Thyroid gland (tissue), 4 donors: ENCODE data around the gene HCN1. TPM values are rescaled to one million over a fixed set of nuclear protein-coding genes. Genes with fewer than 3 reads are reported as not detected.

Experiments used
- DNase-seq, 2 donors: peaks; one replicate each; pipeline ENCODE4 v3.0.0-alpha.2; 2019
- H3K27ac ChIP-seq, 3 donors: fragments of 200-600 bp; sonication (generic); 1 replicate in 2 of 3; 2 replicates in 1 of 3; pipeline ENCODE4 v1.5.1; 2016 to 2019; ENCODE audit warnings: mild to moderate bottlenecking in 1 of 3, moderate library complexity in 1 of 3
- H3K27me3 ChIP-seq: fragments of 200-600 bp; sonication (generic); one replicate; pipeline ENCODE4 v1.5.1; 2019
- H3K36me3 ChIP-seq, 2 donors: fragments of 200-600 bp; sonication (generic); one replicate each; pipeline ENCODE4 v1.5.1; 2016 to 2019
- H3K4me1 ChIP-seq, 2 donors: fragments of 200-600 bp; sonication (generic); one replicate each; pipeline ENCODE4 v1.5.1; 2017 to 2019
- H3K4me3 ChIP-seq, 3 donors: fragments of 200-600 bp; sonication (generic); replicated peaks in 1 of 3; 1 replicate in 2 of 3; 2 replicates in 1 of 3; pipeline ENCODE4 v1.5.1; 2016; ENCODE audit warnings: mild to moderate bottlenecking in 1 of 3
- H3K9me3 ChIP-seq: fragments of 200-600 bp; sonication (generic); one replicate; pipeline ENCODE4 v1.5.1; 2017
- CTCF ChIP-seq, 6 experiments: fragments of 200-600 bp in 3 of 6; fragments of 450-650 bp in 3 of 6; sonication (generic) in 3 of 6; IDR thresholded peaks; one replicate each; pipeline ENCODE4 v1.5.1; 2016 to 2019; ENCODE audit warnings: antibody characterized with exemption in 6 of 6, mild to moderate bottlenecking in 2 of 6, inconsistent platforms in 1 of 6, moderate library complexity in 1 of 6
- POLR2A ChIP-seq, 2 donors: fragments of 450-650 bp; IDR thresholded peaks; one replicate each; pipeline ENCODE4 v1.6.1; 2017; ENCODE audit warnings: antibody characterized with exemption in 2 of 2, mild to moderate bottlenecking in 2 of 2, moderate library complexity in 1 of 2
- WGBS, 2 donors: methylation state at CpG; one replicate each; pipeline ENCODE4 v1.1.5; 2017; 5-methylcytosine and 5-hydroxymethylcytosine counted together
- intact Hi-C: fragments of 100-400 bp; cut with DNase I; formaldehyde crosslinking; loops from one replicate; pipeline ENCODE4 v1.15.1; 2023
- total RNA-seq, 4 donors: library from RNA; depleted of rRNA; stranded (reverse); fragments of >200 nt; gene quantifications; one replicate each; pipeline ENCODE4 v1.2.3, GENCODE V29; 2016

HCN1 gene
- total RNA-seq, 4 donors from 2014 or later, result 0.17 to 0.40 (median 0.26) TPM

- H3K9me3 ChIP-seq, result no peaks in the 10 kb centered on the region
- H3K36me3 ChIP-seq, result no peaks in the 10 kb centered on the region
- DNase-seq, result no peak
- intact Hi-C loops, result no loop called here
- peaks cover 24% of the 10 kb centered on the region in 2 donors for H3K4me1 ChIP-seq
- TF ChIP-seq CTCF (IDR thresholded peaks at IDR 0.05) (no peak), POLR2A (IDR thresholded peaks at IDR 0.05) (no peak)
- H3K27ac ChIP-seq, result no peak overlapping the region
- 83 to 88% methylated on average over 2 of the region's 2 CpGs for WGBS, 2 donors
- H3K4me3 ChIP-seq, result no peak overlapping the region
- no peaks in the 10 kb centered on the region for H3K27me3 ChIP-seq
Measured at GRCh38 chr5:45414620-45415573, 281.3 kb downstream of the HCN1 start.

DNA sequence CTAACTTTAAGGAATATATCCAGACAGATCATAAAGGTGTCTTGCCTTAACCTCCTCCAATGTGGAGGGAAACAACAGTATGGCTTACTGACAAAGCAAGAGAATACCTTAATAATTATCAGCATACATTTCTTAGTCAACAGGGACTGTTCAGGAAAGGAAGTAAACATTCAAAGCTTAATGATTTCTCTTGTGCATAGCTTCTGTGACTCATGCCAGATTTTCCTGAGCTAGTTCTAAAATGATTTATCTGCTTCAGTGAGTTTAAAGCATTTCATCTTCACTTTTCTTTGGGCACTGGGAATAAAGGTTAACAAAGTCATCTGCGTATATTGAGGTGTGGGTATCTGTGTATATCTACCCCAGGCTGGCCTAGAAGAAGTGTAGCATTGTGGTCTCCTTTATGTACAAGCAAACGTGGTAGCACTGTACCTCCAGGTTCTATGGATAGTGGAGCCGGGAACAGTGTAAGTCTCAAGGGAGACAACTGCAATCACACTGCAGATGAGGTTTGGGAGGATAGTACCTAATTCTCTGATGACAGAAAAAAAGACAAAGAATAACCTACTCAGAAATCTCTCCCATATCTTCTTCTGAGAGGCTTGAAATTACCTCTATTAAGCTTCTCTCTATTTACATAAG lies 284.1 kb downstream of the HCN1 start:
- no peaks in the 10 kb centered on the region for H3K27me3 ChIP-seq
- intact Hi-C loops, result no loop called here

DNA sequence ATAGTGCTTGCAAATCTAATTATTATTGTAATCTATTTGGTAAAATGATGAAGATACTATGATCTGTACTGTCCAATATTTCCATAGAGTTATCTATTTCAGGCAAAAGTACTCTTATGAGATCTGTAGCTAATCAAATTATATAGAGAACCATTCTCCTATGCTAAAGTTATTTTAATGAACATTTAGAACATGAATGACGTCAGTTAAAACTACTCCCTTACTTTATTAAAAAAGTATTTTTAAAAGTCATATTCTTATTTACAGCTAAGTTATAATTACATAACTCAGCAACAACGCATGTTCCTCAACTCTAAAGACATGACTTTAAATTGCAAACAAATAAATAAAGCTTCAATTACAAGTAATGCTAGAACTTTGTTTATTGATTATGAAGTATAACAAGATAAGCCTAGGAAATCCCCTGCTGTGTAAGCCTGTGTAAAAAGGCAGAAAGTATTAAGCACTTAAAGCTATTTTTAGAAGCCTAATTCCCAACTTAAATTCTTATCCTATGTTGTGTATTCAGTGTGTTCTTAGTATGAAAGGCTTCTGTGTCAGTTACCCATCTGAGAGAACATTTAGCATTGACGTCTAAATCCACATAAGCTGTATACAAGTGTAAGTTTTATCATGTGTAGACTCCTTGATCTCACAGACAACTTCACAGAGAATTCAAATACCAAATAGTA lies 285.7 kb downstream of the HCN1 start:
- TF ChIP-seq POLR2A (IDR thresholded peaks at IDR 0.05), result no peak
- no peak for TF ChIP-seq CTCF (IDR thresholded peaks at IDR 0.05)
- H3K9me3 ChIP-seq, result no peaks in the 10 kb centered on the region
- intact Hi-C loops, result no loop called here
- peaks cover 21 to 25% of the 10 kb centered on the region in 2 donors for H3K4me1 ChIP-seq
- 72 to 79% methylated on average over 3 of the region's 3 CpGs for WGBS, 2 donors
- no peak for DNase-seq
- H3K4me3 ChIP-seq, result no peak overlapping the region
- no peaks in the 10 kb centered on the region for H3K27me3 ChIP-seq
- no peaks in the 10 kb centered on the region for H3K36me3 ChIP-seq
- peak overlapping the region in 2 of 3 donors; percentile 0 to 34 for H3K27ac ChIP-seq

More for the DNA sequence above, 284.1 kb downstream of the HCN1 start:
- Histone ChIP-seq H3K4me3 (no peak overlapping the region), H3K27ac (peak overlapping the region; percentile 34 to 48 (median 40)), H3K4me1 (peaks cover 23 to 25% of the 10 kb centered on the region in 2 donors), H3K36me3 (no peaks in the 10 kb centered on the region), H3K9me3 (no peaks in the 10 kb centered on the region)
- no peak for DNase-seq
- WGBS, 2 donors, result 45 to 50% methylated on average over 3 of the region's 3 CpGs
- TF ChIP-seq CTCF (IDR thresholded peaks at IDR 0.05) (no peak), POLR2A (IDR thresholded peaks at IDR 0.05) (no peak)

- Histone ChIP-seq H3K27me3 (no peaks in the 10 kb centered on the region), H3K4me1 (peaks cover 21 to 28% of the 10 kb centered on the region in 2 donors), H3K4me3 (no peak overlapping the region), H3K27ac (no peak overlapping the region), H3K36me3 (no peaks in the 10 kb centered on the region), H3K9me3 (no peaks in the 10 kb centered on the region)
- TF ChIP-seq POLR2A (IDR thresholded peaks at IDR 0.05), result no peak
- TF ChIP-seq CTCF (IDR thresholded peaks at IDR 0.05), result no peak
- 91 to 95% methylated on average over 2 of the region's 2 CpGs for whole genome bisulfite sequencing, 2 donors
- DNase-seq, result no peak
- intact Hi-C loops, result no loop called here
Measured at GRCh38 chr5:45408067-45408466, 288.1 kb downstream of the HCN1 start.
